Measurements from ENCODE around the gene MDP1. TPM values are rescaled to one million over a fixed set of nuclear protein-coding genes. Genes with fewer than 3 reads are reported as not detected.

Gene MDP1
- total RNA-seq, 4 donors from 2014 or later, result 11.1 to 17.5 (median 14.4) TPM

GRCh38 chr14:24164518-24164991 is 51.3 kb downstream of the MDP1 start:
- intact Hi-C loops (cut with DNase I), result loop anchor here (5.0 kb wide), 1 partner anchor 57 kb away; no protein-coding TSS in a partner anchor
- Histone ChIP-seq H3K4me1 (peaks cover 27 to 48% (median 39%) of the 10 kb centered on the region in 4 donors), H3K27me3 (no peaks in the 10 kb centered on the region), H3K4me3 (no peak overlapping the region), H3K27ac (replicated peaks in 1 of 4) (no peak overlapping the region), H3K9me3 (no peaks in the 10 kb centered on the region), H3K36me3 (peaks cover 52 to 81% (median 72%) of the 10 kb centered on the region in 4 donors)
- WGBS, result 95% methylated on average over 9 of the region's 14 CpGs
- DNase-seq (ENCODE audit: extremely low spot score), result no peak
- TF ChIP-seq EP300 (IDR thresholded peaks at IDR 0.05) (no peak), CTCF (IDR thresholded peaks at IDR 0.05) (no peak), POLR2A (IDR thresholded peaks at IDR 0.05; ENCODE audit: low read depth) (no peak), POLR2AphosphoS5 (IDR thresholded peaks at IDR 0.05) (no peak)

Small RNAs within 50 kb of the gene (small RNA-seq; reads per million reads assigned to genes)
- gene AL136295.4, result 0 reads per million in 3 donors
- gene CHMP4A, result 0 reads per million in 3 donors
- 0 to 0.34 (median 0) reads per million in 3 donors for gene IPO4
- gene IRF9, result 0 reads per million in 3 donors
- gene MDP1, result 0 reads per million in 3 donors

Other genes with a start within 250 kb of the MDP1 start
- 10 to 100 TPM in 3 of 4 donors, 1 to 10 TPM in 1; 9.4 to 23.9 (median 21.1) TPM for gene DHRS4L2, start 227.1 kb downstream of the MDP1 start, total RNA-seq
- under 1 TPM in 2 of 4 donors, not detected in 2; 0.17 to 0.29 TPM for gene CARMIL3, start 164.1 kb downstream of the MDP1 start, total RNA-seq
- gene CPNE6, start 144.5 kb downstream of the MDP1 start, total RNA-seq, result under 1 TPM in 3 of 4 donors, not detected in 1; 0.26 to 0.34 (median 0.33) TPM
- gene PCK2, start 121.8 kb downstream of the MDP1 start, total RNA-seq, result 10 to 100 TPM in 3 of 4 donors, 1 to 10 TPM in 1; 9.1 to 20.7 (median 12.5) TPM
- 10 to 100 TPM; 56.0 to 74.9 (median 66.8) TPM for gene DCAF11, start 101.3 kb downstream of the MDP1 start, total RNA-seq
- gene NRL, start 101.1 kb downstream of the MDP1 start, total RNA-seq, result 1 to 10 TPM; 1.8 to 3.3 (median 3.0) TPM
- under 1 TPM in 3 of 4 donors, not detected in 1; 0.34 to 0.83 (median 0.52) TPM for gene FITM1, start 85.4 kb downstream of the MDP1 start, total RNA-seq
- gene PSME1, start 79.9 kb downstream of the MDP1 start, total RNA-seq, result 100 to 1,000 TPM; 129 to 158 (median 143) TPM
- 10 to 100 TPM in 3 of 4 donors, 1 to 10 TPM in 1; 8.8 to 14.4 (median 12.2) TPM for gene EMC9, start 74.5 kb downstream of the MDP1 start, total RNA-seq
- gene PSME2, start 69.5 kb downstream of the MDP1 start, total RNA-seq, result 10 to 100 TPM; 32.8 to 64.3 (median 42.6) TPM
- 10 to 100 TPM; 21.7 to 33.3 (median 26.8) TPM for gene RNF31, start 68.6 kb downstream of the MDP1 start, total RNA-seq
- 10 to 100 TPM; 39.5 to 78.3 (median 63.2) TPM for gene IRF9, start 54.8 kb downstream of the MDP1 start, total RNA-seq
- 1 to 10 TPM; 4.6 to 5.9 (median 5.0) TPM for gene REC8, start 44.0 kb downstream of the MDP1 start, total RNA-seq
- 10 to 100 TPM; 12.9 to 41.6 (median 25.2) TPM for gene IPO4, start 27.2 kb downstream of the MDP1 start, total RNA-seq
- 10 to 100 TPM; 27.0 to 44.6 (median 43.8) TPM for gene TM9SF1, start 20.6 kb downstream of the MDP1 start, total RNA-seq
- gene TSSK4, start 10.4 kb downstream of the MDP1 start, total RNA-seq, result under 1 TPM in 2 of 4 donors, not detected in 2; 0.57 to 0.58 TPM
- gene CHMP4A, start 2.6 kb downstream of the MDP1 start, total RNA-seq, result 100 to 1,000 TPM in 2 of 4 donors, 10 to 100 TPM in 2; 75.4 to 135 (median 94.9) TPM
- gene NEDD8, start 16.3 kb upstream of the MDP1 start, total RNA-seq, result 100 to 1,000 TPM; 117 to 152 (median 131) TPM
- 10 to 100 TPM; 43.1 to 53.4 (median 50.5) TPM for gene GMPR2, start 16.9 kb upstream of the MDP1 start, total RNA-seq
- gene TINF2, start 26.6 kb upstream of the MDP1 start, total RNA-seq, result 10 to 100 TPM; 49.4 to 89.0 (median 81.0) TPM
- gene TGM1, start 47.1 kb upstream of the MDP1 start, total RNA-seq, result 1 to 10 TPM in 2 of 4 donors, under 1 TPM in 2; 0.52 to 3.3 (median 1.6) TPM
- 10 to 100 TPM; 14.6 to 27.8 (median 20.3) TPM for gene RABGGTA, start 55.5 kb upstream of the MDP1 start, total RNA-seq
- 10 to 100 TPM; 13.9 to 22.4 (median 19.2) TPM for gene DHRS1, start 83.7 kb upstream of the MDP1 start, total RNA-seq
- 10 to 100 TPM; 16.6 to 29.2 (median 21.6) TPM for gene NOP9, start 83.8 kb upstream of the MDP1 start, total RNA-seq
- gene CIDEB, start 91.9 kb upstream of the MDP1 start, total RNA-seq, result 10 to 100 TPM in 1 of 4 donors, 1 to 10 TPM in 3; 6.6 to 12.5 (median 8.1) TPM
- 1 to 10 TPM; 1.7 to 3.7 (median 2.4) TPM for gene LTB4R2, start 94.1 kb upstream of the MDP1 start, total RNA-seq
- gene LTB4R, start 95.4 kb upstream of the MDP1 start, total RNA-seq, result 1 to 10 TPM in 3 of 4 donors, under 1 TPM in 1; 0.42 to 6.0 (median 2.9) TPM
- gene ADCY4, start 119.0 kb upstream of the MDP1 start, total RNA-seq, result 10 to 100 TPM; 21.5 to 36.9 (median 27.9) TPM
- gene RIPK3, start 123.9 kb upstream of the MDP1 start, total RNA-seq, result 1 to 10 TPM; 3.8 to 6.4 (median 6.1) TPM
- gene NFATC4, start 152.1 kb upstream of the MDP1 start, total RNA-seq, result 10 to 100 TPM; 38.8 to 65.2 (median 48.3) TPM
- 10 to 100 TPM in 3 of 4 donors, 1 to 10 TPM in 1; 8.0 to 21.2 (median 13.4) TPM for gene NYNRIN, start 182.9 kb upstream of the MDP1 start, total RNA-seq
- gene CBLN3, start 213.6 kb upstream of the MDP1 start, total RNA-seq, result 1 to 10 TPM; 1.2 to 2.2 (median 1.9) TPM
- 10 to 100 TPM; 46.5 to 75.8 (median 58.4) TPM for gene KHNYN, start 213.9 kb upstream of the MDP1 start, total RNA-seq
- gene SDR39U1, start 226.7 kb upstream of the MDP1 start, total RNA-seq, result 10 to 100 TPM; 23.9 to 48.6 (median 33.5) TPM